CD4-positive, alpha-beta T cell treated with Interleukin-15 for 1 hour (primary cell): ENCODE results near the gene MAGEA4.
"Not testable (repeated sequence)": the region's sequence is repeated elsewhere in the genome, so short reads cannot be mapped to it uniquely, and the experiment has no call there.

Experiments used
- DNase-seq: peaks from one replicate; pipeline ENCODE4 v3.0.0-alpha.2; 2020

MAGEA4 gene, protein sequence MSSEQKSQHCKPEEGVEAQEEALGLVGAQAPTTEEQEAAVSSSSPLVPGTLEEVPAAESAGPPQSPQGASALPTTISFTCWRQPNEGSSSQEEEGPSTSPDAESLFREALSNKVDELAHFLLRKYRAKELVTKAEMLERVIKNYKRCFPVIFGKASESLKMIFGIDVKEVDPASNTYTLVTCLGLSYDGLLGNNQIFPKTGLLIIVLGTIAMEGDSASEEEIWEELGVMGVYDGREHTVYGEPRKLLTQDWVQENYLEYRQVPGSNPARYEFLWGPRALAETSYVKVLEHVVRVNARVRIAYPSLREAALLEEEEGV

DNA sequence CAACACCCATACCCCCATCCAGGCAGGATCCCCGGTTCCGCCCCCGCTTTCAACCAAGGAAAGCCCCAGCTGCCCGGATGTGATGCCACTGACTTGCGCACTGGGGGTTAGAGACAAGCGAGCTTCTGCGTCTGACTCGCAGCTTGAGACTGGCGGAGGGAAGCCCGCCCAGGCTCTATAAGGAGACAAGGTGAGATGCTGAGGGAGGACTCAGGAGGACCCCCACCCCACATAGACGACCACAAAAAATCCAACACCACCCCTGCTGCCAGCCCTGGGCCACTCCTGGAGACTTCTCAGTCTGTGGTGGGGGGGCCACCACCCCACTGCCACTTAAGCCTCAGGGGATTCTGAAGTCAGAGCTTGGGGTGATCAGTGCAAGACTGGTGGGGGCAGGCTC, at the start of gene MAGEA4:
TSS of gene MAGEA4 (plus strand) at position 110 of the 400 bp plus-strand sequence. CDS start 10,776 bp downstream, outside the sequence.
- no peak for DNase-seq

DNA sequence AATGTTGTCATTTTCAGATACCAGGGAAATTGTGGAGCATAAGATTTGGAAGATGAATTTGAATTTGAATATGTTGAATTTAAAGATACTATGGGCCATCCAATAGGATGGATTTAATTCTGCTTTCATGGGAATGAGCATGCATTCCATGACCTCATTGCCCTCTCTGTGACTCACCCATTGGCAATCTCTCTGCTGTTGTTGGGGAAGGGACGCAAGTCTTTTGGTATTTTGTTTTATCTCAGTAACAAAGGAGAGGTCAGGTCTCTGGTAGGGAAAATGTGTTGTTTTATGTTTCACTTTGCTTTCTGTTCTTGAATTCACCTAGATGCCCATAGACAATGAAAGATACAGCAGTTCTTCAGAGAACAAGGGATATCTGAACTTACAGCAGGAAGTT, 42.1 kb upstream of the MAGEA4 start:
- DNase-seq: no peak

DNA sequence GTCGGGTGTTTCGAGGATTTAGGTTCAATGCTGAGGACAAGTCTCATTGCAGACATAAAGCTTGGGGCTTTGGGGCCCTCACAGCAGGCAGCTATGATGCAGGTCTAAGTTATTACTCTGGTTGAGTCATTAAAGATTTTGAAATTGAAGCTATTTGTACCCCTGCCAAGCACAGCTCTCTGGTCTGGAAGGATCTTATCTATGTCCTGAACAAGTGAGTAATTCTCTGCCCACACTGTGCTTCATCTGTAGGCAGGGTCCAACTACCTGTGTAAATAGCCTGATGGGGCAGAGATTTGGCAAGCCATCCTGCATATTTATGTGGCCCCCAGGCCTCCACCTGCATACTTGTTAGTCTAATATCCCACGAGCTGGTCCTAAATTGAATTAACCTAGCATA, 41.4 kb upstream of the MAGEA4 start:
- no peak for DNase-seq

DNA sequence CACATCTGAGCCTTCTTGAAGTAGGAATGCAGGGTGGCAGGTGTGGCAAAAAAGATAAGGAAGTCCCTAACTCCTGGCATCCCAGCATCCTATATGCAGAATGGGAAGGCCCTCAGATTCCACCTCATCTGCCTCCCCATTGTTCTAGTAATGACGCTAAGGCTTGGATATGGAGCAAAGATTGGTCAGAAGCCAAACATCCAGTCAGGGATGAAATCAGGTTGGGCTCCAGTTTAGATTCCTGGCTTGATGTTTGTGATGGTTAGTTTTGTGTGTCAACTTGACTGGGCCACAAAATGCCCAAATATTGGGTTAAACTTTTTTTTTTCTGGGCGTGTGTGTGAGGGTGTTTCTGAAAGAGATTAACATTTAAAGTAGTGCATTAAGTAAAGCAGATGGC, 39.6 kb upstream of the MAGEA4 start:
- no peak for DNase-seq

DNA sequence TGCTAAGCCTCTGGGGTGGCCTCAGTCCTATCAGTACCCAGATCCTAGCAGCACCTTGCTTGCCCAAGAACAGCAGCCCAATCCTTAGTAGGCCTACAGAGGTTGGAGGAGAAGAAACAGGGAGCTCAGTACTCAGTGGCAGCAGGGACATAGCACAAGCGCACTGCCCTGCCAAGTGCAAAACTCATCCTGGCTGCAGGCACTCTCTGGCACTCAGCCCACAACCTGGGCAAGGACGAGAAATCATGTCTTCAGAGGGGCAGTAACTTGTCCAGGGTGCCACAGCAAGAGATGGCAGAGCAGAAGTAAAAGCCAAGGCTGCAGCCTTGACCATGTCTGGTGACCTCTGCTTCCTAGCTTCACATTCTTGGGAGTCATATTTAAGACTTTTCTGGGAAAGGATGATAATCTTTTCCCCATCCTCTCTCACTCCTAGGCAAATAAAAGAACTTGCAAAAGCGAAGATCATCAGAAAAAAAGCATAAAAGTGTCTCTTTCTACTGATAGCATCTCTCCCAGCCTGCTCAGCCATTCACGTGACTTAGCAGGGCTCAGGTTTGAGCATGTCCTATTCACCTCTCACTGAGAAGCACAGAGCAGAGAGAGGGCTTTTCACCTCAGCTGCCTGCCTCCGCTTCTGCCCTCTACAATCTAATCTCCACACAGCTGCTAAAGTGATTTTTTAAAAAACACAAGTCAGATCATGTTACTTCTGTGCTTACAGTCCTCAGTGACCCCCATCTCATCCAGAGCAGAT, 37.2 kb upstream of the MAGEA4 start:
- no peak for DNase-seq

DNA sequence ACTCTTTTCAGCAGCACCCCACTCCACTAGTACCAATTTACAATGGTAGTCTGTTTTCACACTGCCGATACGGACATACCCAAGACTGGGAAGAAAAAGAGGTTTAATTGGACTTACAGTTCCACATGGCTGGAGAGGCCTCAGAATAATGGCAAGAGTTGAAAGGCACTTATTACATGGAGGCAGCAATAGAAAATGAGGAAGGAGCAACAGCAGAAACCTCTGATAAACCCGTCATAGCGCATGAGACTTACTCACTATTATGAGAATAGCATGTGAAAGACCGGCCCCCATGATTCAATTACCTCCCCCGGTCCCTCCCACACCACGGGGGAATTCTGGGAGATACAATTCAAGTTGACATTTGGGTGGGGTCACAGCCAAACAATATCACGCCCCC, 34.1 kb upstream of the MAGEA4 start:
- DNase-seq: no peak

DNA sequence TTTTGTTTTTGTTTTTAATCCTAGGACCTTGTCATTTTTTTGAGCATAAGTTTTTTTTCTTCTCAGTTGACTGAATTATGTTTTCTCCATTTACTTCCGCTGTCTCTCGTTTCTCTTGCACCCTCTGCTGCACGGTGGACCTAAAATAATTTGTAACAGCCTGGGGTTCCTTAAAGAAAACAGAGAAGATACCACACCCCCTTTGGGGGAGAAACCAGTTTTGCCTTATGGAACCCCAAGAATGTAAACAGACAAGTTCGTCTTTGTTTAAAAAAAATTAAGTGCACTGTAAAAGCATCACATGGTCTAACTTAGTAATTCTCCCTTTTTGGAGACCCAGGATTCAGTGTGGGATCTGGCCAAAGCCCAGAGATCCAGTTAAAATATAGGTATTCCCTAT, 32.8 kb upstream of the MAGEA4 start:
- DNase-seq: no peak

DNA sequence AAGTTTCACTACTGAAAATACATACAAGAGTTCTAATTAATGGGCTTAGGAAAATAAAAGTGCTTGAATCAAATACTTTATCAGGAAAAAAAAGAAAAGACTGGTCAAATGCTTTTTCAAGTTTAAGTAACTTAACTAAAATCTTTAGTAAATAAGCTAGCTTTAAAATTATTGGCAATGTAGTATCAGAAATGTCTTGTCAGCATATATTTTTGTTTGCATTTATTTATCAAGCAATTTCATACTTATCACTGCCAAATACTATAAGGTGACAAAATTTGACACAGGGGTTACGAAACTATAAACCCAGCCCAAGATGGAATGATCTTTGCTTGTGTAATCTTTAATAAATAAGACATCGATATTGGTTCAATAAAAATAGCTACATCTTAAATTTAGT, 31.8 kb upstream of the MAGEA4 start:
- DNase-seq: no peak

DNA sequence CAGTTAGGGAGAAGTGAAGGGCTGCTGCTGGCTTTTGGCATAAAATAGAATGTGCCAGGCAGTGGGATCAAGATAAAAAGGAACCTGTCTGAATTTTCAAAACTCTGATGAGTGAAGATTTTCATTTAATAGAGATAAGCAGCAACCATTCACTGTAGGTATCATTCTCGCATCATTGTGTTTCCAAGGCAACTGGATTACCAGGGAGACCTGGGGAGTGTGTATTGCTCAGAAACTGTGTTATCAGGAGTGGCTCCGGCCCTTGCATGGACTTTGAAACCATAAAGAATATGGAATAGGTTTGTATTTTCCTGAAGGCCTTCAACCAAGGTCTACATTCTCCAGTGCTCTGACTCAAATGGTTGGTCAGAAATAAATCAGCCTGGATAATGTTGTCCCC, 23.3 kb upstream of the MAGEA4 start:
- no peak for DNase-seq

DNA sequence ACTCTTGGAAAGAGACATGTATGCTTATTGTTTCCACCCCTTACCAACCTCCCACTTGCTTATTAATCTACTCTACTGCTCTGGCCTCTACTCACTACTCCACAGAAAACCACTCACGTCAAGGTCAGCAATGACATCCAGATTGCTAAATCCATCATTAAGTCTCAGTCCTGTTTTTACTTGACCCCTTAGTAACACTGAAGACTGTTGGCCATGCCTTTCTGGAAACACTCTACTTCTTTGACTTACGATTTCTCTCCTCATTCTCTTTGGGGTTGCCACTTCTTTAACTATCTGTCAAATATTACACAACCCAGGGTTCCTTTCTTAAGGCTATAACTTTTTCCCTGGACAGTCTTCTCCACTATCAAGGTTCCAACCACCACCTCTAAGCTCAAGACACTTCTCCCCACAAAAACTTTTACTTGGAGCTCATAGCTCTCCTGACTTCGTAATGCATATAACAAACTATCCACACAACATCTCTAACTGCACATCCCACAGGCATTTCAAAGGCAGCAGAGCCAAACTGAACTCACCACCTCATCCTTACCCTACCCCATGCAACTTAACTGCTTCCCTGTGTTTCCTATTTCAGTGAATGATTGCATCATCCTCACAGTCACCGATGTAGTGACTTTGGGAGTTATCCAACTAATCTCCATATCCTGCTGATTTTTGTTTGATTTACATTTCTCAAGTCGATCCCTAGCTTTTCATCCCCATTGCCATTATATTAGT, 15.8 kb upstream of the MAGEA4 start:
- DNase-seq: no peak

DNA sequence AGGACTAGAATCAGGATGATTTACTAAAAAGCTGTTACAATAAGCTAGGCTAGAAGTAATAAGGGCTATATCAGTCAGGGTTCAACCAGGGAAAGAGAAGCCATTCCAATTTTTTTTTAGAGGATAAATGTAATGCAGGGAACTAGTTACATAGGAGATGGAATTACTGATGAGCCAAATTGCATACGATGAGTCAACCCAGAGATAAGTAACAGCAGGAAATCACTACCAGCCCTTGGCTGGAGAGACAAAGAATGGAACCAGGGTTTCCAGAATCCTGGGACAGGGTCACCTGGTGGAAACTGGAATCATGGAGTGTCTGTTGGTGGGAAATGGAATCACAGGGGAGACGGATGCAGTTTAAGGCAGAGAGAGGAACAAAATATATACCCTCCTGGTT, 13.1 kb upstream of the MAGEA4 start:
- DNase-seq: no peak

DNA sequence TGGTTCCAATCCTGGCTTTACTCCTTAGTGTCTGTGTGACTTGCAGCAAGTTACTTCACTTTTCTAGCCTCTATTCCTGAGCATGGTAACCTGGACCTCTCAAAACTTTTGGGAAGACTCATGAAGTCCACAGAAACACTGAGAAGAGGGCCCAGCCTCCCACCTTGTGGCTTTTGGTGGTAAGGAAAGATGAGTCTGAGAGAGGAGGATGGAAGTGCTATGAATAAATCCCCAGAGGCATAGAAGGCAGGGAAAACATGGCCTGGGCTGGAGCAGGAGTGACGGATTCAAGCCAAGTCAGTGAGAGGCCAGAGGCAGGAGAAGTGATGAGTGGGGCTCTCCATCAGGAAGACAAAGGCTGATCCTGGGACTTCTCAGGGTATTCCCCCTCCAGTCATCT, 10.9 kb upstream of the MAGEA4 start:
- no peak for DNase-seq

DNA sequence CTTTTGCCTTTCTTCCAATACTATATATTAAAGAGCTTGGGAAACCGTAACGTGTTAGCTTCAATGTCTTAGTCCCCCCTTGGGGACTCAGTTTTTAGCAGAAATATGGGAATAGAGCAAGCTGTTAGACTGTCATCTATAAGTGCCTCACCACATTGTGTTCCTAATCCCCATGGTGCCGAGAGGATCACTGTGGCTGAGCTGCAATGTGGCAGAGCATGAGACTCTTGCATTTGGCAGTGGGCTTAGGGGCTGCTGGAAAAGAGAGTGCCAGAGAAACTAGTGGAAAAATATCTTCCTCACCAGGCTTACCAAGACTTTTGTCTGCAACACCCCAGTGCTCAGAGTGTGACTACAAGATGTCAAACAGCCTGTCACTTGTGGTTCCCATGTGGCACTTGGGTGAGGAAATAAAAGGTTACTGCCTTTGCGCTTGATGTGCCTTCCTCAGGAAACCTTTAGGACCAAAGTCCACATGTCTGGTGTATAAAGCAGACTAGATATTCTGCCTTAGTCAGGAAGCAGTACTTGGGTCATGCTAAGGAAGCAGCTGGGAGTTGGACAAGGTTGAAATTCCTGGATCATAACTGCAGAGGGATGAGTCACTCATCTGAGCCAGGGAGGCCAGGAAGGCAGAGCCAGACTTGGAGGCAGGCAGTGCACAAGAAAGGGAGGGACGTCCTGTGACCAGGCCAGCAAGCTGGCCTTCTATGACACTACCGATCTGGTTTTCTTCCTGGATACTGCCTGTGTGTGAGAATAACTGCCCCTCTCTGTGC, 9.7 kb upstream of the MAGEA4 start:
- DNase-seq: no peak

DNA sequence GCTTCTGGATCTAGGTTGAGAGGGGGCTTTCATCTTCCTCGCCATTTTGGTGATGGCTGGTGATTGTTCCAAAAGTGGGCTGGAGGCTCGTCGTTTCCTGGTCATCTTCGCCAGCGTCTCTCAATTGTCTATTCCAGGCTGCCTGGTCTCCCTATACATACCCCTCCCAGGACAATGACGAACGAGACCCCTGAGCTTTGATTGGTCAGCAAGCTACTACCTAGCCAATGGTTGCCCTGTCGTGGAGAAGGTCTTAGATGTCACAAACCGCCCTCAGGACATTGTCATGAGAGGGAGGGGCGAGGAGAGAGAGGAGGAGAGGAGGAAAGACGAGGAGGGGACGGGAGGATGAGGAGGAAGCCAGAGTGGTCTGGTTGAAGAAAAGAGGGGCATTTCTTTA, 7.7 kb upstream of the MAGEA4 start:
- DNase-seq: no peak

DNA sequence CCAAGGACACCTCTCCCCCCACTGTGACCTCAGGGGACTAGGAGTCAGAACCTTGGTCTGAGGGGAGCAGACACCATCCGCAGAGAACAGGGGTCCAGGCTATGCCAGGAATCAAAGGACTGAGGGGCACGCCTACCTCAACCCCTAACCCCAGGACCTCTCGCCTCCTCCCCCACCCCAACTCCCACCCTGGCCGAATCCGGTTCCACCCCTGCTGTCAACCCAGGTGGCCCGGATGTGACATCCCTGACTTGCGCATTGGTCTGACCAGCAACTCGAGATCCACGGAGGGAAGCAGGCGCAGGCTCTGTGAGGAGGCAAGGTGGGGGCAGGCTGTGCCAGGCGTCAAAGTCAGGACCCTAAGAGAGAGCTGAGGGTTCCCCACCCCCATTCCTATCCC, 468 bp upstream of the MAGEA4 start:
- no peak for DNase-seq

DNA sequence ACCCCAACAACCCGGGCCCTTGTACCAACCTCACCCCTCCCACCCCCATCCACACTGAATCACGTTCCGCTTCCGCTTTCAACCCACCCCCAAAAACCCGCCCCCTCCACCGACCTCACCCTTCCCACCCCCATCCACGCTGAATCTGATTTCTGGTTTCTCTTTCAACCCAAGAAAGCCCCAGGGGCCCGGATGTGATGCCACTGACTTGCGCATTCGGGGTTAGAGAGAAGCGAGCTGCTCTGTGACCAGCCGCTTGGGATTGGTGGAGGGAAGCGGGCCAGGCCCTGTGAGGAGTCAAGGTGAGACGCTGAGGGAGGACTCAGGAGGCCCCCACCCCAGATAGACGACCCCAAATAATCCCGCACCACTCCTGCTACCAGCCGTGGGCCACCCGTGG, 6.0 kb downstream of the MAGEA4 start:
- not testable (repeated sequence) for DNase-seq

DNA sequence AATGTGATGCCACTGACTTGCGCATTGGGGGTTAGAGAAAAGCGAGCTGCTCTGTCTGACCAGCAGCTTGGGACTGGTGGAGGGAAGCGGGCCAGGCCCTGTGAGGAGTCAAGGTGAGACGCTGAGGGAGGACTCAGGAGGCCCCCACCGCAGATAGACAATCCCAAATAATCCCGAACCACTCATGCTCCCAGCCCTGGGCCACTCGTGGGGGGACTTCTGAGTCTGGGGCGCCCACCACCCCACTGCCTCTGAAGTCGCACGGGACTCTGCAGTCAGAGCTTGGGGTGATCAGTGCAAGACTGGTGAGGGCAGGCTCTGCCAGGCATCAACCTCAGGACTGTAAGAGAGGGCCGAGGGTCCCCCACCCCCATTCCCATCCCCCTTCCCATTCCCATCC, 6.9 kb downstream of the MAGEA4 start:
- no peak for DNase-seq

DNA sequence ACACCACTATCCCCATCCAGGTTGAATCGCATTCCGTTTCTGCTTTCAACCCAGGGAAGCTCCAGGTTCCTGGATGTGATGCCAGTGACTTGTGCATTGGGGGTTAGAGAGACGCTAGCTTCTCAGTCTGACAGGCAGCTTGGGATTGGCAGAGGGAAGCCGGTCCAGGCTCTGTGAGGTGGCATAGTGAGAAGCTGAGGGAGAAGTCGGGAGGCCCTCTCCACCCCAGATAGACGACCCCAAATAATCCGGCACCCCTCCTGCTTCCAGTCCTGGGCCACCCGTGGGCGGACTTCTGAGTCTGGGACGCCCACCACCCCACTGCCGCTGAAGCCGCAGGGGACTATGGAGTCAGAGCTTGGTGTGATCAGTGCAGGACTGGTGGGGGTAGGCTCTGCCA, 7.4 kb downstream of the MAGEA4 start:
- no peak for DNase-seq

DNA sequence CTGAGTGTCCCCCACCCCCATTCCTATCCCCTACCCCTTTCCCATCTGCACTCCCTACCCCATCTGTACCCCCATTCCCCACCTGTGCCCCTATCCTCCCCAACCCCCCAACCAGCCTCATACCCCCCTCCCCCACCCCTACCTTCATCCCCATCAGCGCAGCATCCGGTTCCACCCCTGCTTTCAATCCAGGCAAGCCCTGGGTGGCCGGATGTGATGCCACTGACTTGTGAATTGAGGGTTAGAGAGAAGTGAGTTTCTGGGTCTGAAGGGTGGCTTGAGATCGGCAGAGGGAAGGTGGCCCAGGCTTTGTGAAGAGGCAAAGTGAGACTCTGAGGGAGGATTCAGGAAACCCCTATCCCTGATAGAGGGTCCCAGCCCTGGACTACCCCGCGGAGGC, 7.8 kb downstream of the MAGEA4 start:
- DNase-seq: no peak

DNA sequence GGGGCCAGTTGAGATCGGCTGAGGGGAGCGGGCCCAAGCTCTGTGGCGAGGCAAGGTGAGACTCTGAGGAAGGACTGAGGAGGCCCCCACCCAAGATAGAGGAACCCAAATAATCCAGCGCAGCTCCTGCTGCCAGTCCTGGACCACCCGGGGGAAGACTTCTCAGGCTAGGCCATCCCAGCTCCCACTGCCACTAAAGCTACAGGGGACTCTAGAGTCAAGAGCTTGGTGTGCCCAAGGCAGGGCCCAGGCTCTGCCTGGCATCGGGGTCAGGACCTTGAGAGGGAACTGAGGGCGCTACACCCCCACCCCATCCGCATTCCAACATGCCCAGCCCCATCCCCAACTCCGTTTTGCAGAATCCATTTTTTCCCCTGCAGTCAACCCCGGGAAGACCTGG, 8.6 kb downstream of the MAGEA4 start:
- no peak for DNase-seq

DNA sequence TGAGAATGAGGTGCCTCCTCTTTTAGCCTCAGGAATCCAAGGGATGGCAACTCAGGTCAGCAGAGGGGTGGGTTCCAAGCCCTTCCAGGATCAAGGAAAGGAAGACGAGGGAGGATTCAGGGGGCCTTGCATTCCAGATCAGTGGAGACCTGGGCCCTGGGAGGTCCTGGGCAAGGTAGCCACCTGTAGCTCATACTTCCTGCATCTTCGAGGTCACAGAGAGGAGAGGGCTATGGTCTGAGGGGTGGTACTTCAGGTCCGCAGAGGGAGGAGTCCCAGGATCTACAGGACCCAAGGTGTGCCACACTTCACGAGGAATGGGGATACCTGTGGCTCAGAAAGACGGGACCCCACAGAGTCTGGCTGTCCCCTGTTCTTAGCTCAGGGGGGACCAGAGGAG, 9.2 kb downstream of the MAGEA4 start:
- no peak for DNase-seq

DNA sequence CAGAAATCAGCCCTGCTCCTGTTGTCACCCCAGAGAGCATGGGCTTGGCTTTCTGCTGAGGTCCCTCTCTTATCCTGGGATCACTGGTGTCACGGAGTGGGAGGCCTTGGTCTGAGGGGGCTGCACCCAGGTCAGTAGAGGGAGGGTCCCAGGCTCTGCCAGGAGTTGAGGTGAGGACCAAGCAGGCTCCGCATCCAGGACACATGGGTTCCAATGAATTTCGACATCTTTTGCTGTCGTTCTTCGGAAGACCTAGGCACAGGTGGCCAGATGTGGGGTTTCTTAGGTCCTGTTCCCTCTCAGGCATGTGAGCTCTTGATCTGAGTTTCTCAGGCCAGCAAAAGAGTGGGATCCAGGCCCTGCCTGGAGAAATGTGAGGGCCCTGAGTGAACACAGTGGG, 10.0 kb downstream of the MAGEA4 start:
- no peak for DNase-seq

DNA sequence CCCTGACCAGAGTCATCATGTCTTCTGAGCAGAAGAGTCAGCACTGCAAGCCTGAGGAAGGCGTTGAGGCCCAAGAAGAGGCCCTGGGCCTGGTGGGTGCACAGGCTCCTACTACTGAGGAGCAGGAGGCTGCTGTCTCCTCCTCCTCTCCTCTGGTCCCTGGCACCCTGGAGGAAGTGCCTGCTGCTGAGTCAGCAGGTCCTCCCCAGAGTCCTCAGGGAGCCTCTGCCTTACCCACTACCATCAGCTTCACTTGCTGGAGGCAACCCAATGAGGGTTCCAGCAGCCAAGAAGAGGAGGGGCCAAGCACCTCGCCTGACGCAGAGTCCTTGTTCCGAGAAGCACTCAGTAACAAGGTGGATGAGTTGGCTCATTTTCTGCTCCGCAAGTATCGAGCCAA, 11.0 kb downstream of the MAGEA4 start:
- DNase-seq: no peak
